ENCODE results near the gene SMS.

SMS gene

DNA sequence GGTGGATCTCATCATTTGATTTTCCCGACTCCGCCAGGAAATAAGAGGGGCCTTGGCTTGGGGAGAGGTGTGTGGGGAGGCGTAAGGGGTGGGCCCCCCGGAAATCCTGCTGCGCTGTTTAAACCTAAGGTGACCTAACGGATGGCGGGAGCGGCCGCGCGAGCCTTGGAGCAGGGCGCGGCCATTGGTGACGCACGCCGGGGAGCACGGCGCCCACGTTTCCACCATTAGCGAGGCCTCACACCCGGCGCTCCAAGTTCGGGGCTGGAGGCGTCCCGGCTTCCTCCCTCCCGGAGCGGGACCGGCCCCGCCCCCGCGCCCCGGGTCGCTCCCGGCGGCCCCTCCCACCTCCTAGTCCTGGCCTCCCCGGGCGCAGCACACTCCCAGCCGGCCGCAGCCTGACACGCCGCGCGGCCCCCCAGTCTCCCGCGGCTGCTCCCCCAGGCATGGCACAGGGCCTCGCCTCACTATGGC lies at the start of gene SMS:
Gene SMS (plus strand): TSS at position 354 of the 474 bp plus-strand sequence. CDS start 116 bp downstream, at position 470.
- H3K4me3 ChIP-seq (ENCODE audit: low read depth in 1 of 2, low read length in 2 of 2): peak within 1 kb of the TSS; percentile 44 to 59

DNA sequence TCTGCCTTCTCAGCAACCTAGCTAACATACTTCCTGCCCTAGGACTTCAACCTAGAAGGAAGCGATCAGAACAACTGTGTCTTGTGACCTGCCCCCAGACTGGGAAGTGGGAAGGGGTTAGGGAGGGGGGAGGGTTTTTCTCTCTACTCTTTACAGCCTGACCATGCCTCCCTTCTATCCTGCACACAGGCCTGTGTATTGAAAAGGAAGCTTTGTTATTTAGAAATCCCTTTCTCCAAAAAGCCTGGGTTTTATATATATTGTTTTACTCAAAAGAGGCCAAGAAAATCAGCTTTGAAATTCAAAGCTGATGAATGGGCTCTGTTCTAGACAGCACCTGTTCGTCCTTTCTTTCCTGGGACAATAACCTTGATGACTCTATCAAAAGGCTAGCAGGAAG lies 35.2 kb upstream of the SMS start:
- Histone ChIP-seq H3K27me3 (ENCODE audit: low read depth, low read length) (no peaks in the 10 kb centered on the region), H3K4me1 (ENCODE audit: control insufficient read depth in 1 of 2, insufficient read depth in 2 of 2, low read length in 2 of 2) (no peaks in the 10 kb centered on the region), H3K36me3 (ENCODE audit: control insufficient read depth in 1 of 2, insufficient read depth in 2 of 2, low read length in 2 of 2) (no peaks in the 10 kb centered on the region), H3K4me3 (ENCODE audit: low read depth in 1 of 2, low read length in 2 of 2) (no peak overlapping the region), H3K9me3 (ENCODE audit: control insufficient read depth in 1 of 2, low read length in 2 of 2) (no peaks in the 10 kb centered on the region), H3K27ac (ENCODE audit: low read length) (no peak overlapping the region)

More for the DNA sequence above, at the start of gene SMS:
- H3K27me3 ChIP-seq (ENCODE audit: low read depth, low read length): no peaks in the 10 kb centered on the region
- H3K4me1 ChIP-seq (ENCODE audit: control insufficient read depth in 1 of 2, insufficient read depth in 2 of 2, low read length in 2 of 2): peaks cover 3 to 5% of the 10 kb centered on the region in 2 donors
- H3K27ac ChIP-seq (ENCODE audit: low read length): peak within 1 kb of the TSS; percentile 79
- H3K36me3 ChIP-seq (ENCODE audit: control insufficient read depth in 1 of 2, insufficient read depth in 2 of 2, low read length in 2 of 2): no peaks in the 10 kb centered on the region
- H3K9me3 ChIP-seq (ENCODE audit: control insufficient read depth in 1 of 2, low read length in 2 of 2): no peaks in the 10 kb centered on the region

DNA sequence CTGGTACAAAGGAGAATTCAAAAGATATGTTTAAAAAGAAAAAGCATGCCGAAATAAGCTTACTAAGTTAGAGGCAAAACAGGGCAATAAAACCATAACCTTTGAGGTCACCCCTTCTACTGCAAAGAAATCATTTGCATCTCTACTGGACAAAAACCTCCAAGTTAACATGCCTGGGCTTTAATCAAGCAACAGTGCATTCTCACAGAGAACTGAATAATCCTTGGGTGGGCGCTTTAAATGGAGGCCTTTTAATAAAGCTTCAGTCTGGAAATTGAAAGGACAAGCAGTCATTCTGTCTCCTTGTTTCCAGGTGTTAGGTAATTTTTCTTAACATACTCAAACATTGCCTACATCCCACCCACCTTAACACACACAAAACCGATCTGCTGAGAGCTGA lies 34.6 kb upstream of the SMS start:
- Histone ChIP-seq H3K4me1 (ENCODE audit: control insufficient read depth in 1 of 2, insufficient read depth in 2 of 2, low read length in 2 of 2) (no peaks in the 10 kb centered on the region), H3K4me3 (ENCODE audit: low read depth in 1 of 2, low read length in 2 of 2) (no peak overlapping the region), H3K27me3 (ENCODE audit: low read depth, low read length) (no peaks in the 10 kb centered on the region), H3K9me3 (ENCODE audit: control insufficient read depth in 1 of 2, low read length in 2 of 2) (no peaks in the 10 kb centered on the region), H3K36me3 (ENCODE audit: control insufficient read depth in 1 of 2, insufficient read depth in 2 of 2, low read length in 2 of 2) (no peaks in the 10 kb centered on the region), H3K27ac (ENCODE audit: low read length) (no peak overlapping the region)

DNA sequence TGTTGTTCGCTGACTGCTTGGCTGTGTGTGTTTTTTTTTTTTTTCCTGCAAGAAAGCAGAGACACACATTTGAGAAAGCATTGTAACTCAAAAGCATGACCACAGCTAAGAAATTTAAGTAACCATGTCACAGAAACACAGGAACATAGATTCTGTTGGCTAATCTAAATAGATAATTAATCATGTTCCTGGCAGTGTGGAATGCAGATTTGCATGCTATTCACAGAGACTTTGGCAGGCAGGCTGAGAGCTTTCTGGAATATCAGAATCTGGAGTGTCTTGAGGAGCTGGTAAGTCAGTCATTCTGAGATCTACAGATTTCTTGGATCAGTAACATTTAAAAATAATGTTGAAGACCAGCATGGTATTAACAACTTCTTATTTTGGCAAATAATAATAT lies 33.2 kb upstream of the SMS start:
- Histone ChIP-seq H3K36me3 (ENCODE audit: control insufficient read depth in 1 of 2, insufficient read depth in 2 of 2, low read length in 2 of 2) (no peaks in the 10 kb centered on the region), H3K27me3 (ENCODE audit: low read depth, low read length) (no peaks in the 10 kb centered on the region), H3K27ac (ENCODE audit: low read length) (no peak overlapping the region), H3K4me1 (ENCODE audit: control insufficient read depth in 1 of 2, insufficient read depth in 2 of 2, low read length in 2 of 2) (no peaks in the 10 kb centered on the region), H3K4me3 (ENCODE audit: low read depth in 1 of 2, low read length in 2 of 2) (no peak overlapping the region), H3K9me3 (ENCODE audit: control insufficient read depth in 1 of 2, low read length in 2 of 2) (no peaks in the 10 kb centered on the region)

DNA sequence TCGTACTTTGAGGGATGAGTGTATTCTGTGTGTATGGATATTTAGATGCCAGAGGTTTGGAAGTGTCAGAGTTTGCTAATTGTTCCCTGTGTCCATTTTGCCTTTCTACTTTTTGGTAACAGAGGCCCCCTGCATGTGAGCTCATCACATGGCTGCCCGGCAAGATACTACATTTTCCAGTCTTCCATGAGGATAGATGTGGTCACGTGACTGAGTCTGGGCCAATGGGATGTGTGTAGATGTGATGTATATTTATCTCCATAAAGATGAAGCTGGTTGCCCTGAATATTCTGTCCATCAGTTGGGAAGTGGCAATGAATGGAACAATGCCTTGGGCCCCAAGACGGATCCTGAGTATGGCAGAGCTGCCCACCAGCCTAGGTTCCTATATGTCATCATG lies 29.0 kb upstream of the SMS start:
- no peaks in the 10 kb centered on the region for H3K36me3 ChIP-seq (ENCODE audit: control insufficient read depth in 1 of 2, insufficient read depth in 2 of 2, low read length in 2 of 2)
- no peak overlapping the region for H3K4me3 ChIP-seq (ENCODE audit: low read depth in 1 of 2, low read length in 2 of 2)
- H3K27ac ChIP-seq (ENCODE audit: low read length): no peak overlapping the region
- H3K9me3 ChIP-seq (ENCODE audit: control insufficient read depth in 1 of 2, low read length in 2 of 2): no peaks in the 10 kb centered on the region
- H3K4me1 ChIP-seq (ENCODE audit: control insufficient read depth in 1 of 2, insufficient read depth in 2 of 2, low read length in 2 of 2): no peaks in the 10 kb centered on the region
- no peaks in the 10 kb centered on the region for H3K27me3 ChIP-seq (ENCODE audit: low read depth, low read length)

DNA sequence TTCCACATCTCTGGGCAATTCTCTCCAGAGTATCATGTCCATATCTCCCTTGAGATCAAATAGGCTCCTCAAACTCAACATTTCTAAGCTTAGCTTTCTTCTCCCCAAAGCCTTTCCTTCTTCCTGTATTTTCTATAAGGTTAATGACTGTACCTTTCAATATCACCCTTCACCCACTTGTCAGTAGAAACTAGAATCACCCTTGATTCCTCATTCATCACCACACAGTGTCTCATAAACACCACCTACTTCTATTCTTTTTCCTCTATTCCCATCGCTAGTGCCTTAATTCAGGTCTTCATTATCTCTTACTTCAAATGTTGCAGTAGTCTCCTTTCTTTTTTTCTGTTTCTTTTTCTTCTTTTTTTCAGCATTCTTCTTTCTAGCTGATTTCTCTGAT lies 28.3 kb upstream of the SMS start:
- H3K9me3 ChIP-seq (ENCODE audit: control insufficient read depth in 1 of 2, low read length in 2 of 2): no peaks in the 10 kb centered on the region
- no peak overlapping the region for H3K27ac ChIP-seq (ENCODE audit: low read length)
- no peaks in the 10 kb centered on the region for H3K36me3 ChIP-seq (ENCODE audit: control insufficient read depth in 1 of 2, insufficient read depth in 2 of 2, low read length in 2 of 2)

DNA sequence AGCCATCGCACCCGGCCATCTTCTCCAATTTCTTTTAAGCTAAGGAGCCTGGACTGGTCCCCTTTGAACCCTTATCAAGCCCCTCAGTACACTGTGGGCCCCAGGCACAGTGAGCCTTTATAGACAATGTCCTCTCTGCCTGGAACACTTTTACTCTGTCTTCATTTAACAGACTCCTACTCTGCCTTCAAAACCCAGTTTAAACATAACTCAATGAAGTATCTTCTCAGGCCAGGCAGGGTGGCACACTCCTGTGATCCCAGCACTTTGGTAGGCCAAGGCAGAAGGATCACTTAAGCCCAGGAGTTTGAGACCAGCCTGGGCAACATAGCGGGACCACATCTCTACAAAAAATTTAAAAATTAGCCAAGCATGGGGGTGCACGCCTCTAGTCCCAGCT lies 27.5 kb upstream of the SMS start:
- Histone ChIP-seq H3K27me3 (ENCODE audit: low read depth, low read length) (no peaks in the 10 kb centered on the region), H3K27ac (ENCODE audit: low read length) (no peak overlapping the region), H3K4me3 (ENCODE audit: low read depth in 1 of 2, low read length in 2 of 2) (no peak overlapping the region), H3K9me3 (ENCODE audit: control insufficient read depth in 1 of 2, low read length in 2 of 2) (no peaks in the 10 kb centered on the region), H3K4me1 (ENCODE audit: control insufficient read depth in 1 of 2, insufficient read depth in 2 of 2, low read length in 2 of 2) (no peaks in the 10 kb centered on the region), H3K36me3 (ENCODE audit: control insufficient read depth in 1 of 2, insufficient read depth in 2 of 2, low read length in 2 of 2) (no peaks in the 10 kb centered on the region)

More for the DNA sequence above, 28.3 kb upstream of the SMS start:
- Histone ChIP-seq H3K4me1 (ENCODE audit: control insufficient read depth in 1 of 2, insufficient read depth in 2 of 2, low read length in 2 of 2) (no peaks in the 10 kb centered on the region), H3K27me3 (ENCODE audit: low read depth, low read length) (no peaks in the 10 kb centered on the region), H3K4me3 (ENCODE audit: low read depth in 1 of 2, low read length in 2 of 2) (no peak overlapping the region)

DNA sequence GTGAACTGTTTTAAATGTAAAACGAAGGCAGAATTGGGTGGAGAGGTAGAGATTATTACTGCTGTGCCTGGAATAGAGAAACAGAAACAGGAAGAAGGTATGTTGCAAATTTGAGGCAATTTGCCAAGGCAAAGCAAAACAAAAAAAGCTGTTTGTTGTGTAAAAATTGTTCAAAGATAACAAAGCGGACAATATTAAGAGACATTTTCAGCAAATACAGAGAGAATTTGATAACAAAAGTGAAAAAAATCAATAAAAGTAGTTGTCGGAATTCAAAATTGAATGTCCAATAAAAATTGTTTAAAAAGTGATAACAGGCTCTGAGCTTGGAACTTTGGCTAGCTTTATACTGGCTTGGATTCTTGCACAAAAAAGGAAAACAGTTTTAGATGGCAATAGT lies 14.4 kb upstream of the SMS start:
- Histone ChIP-seq H3K4me1 (ENCODE audit: control insufficient read depth in 1 of 2, insufficient read depth in 2 of 2, low read length in 2 of 2) (no peaks in the 10 kb centered on the region), H3K27ac (ENCODE audit: low read length) (no peak overlapping the region), H3K4me3 (ENCODE audit: low read depth in 1 of 2, low read length in 2 of 2) (no peak overlapping the region), H3K36me3 (ENCODE audit: control insufficient read depth in 1 of 2, insufficient read depth in 2 of 2, low read length in 2 of 2) (no peaks in the 10 kb centered on the region), H3K9me3 (ENCODE audit: control insufficient read depth in 1 of 2, low read length in 2 of 2) (no peaks in the 10 kb centered on the region), H3K27me3 (ENCODE audit: low read depth, low read length) (no peaks in the 10 kb centered on the region)

DNA sequence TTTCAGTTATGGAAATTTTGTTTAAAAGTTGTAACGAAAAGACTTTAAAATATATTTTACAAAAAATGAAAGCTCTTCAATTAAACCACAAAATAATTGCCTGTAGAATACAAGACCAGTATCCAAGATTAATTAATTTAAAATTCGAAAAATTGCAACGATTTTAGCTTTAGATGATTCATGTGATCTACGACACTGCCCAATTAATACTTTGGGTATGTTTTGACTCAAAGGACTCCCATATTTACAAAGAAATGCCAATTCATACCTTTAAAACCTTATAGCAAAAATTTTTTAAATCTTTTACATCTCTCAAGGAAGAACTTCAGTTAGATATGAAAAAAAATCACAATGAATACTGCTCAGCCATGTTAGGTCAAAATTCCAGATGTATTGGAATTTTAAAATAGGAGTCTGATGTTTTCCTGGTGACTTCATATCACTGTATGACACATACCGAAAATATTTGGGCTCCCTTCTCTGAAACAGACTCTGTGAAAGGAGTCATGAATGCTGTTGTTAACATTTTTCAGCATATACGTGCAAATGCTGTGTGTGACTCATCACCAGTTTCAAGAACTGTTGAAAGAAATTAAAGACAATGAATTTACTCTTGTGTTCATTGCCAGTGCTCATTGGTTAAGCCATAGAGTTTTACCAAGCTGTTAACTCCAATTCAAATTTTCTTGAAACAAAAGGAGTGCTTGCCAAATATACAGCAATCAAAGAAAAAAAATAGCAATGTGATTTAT lies 13.8 kb upstream of the SMS start:
- Histone ChIP-seq H3K27ac (ENCODE audit: low read length) (peak overlapping the region; percentile 39), H3K27me3 (ENCODE audit: low read depth, low read length) (no peaks in the 10 kb centered on the region), H3K36me3 (ENCODE audit: control insufficient read depth in 1 of 2, insufficient read depth in 2 of 2, low read length in 2 of 2) (no peaks in the 10 kb centered on the region), H3K4me1 (ENCODE audit: control insufficient read depth in 1 of 2, insufficient read depth in 2 of 2, low read length in 2 of 2) (no peaks in the 10 kb centered on the region), H3K9me3 (ENCODE audit: control insufficient read depth in 1 of 2, low read length in 2 of 2) (no peaks in the 10 kb centered on the region), H3K4me3 (ENCODE audit: low read depth in 1 of 2, low read length in 2 of 2) (peak overlapping the region in 1 of 2 donors; percentile 14)

DNA sequence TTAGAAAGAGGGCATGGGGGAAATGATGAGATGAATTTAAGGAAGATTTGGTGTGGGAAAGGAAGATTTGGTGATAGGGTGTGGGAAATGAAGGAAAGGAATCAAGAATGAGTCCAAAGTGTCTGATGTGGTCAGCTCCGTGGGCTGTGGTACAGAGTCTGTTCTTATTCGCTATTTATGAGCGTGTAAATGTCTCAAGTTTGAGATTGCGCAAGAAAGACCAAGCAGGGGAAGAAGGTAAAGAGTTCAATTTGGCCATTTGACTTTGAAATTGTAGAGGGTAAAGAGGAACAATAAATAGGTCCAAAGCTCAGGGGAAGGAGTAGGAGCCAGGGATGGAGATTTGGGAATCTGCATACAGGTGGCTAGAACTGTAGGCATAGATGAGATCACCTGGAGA lies 11.3 kb upstream of the SMS start:
- Histone ChIP-seq H3K4me3 (ENCODE audit: low read depth in 1 of 2, low read length in 2 of 2) (no peak overlapping the region), H3K36me3 (ENCODE audit: control insufficient read depth in 1 of 2, insufficient read depth in 2 of 2, low read length in 2 of 2) (no peaks in the 10 kb centered on the region), H3K27me3 (ENCODE audit: low read depth, low read length) (no peaks in the 10 kb centered on the region), H3K27ac (ENCODE audit: low read length) (no peak overlapping the region), H3K9me3 (ENCODE audit: control insufficient read depth in 1 of 2, low read length in 2 of 2) (no peaks in the 10 kb centered on the region), H3K4me1 (ENCODE audit: control insufficient read depth in 1 of 2, insufficient read depth in 2 of 2, low read length in 2 of 2) (no peaks in the 10 kb centered on the region)

DNA sequence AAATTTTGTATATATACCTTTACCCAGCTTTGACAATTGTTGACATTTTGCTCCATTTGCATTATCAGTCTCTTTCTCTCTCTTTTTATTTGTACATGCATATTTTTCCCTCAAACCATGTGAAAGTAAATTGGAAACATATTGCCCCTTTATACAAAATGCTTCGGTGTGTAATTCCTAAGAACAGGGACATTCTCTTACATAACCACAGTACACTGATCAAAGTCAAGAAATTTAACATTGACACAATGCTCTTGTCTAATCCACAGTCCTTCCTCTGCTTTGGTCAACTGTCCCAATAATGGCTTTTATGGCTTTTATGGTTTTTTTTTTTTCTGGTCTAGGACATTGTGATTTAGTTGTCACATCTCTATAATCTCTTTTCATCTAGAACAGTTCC lies 9.5 kb upstream of the SMS start:
- Histone ChIP-seq H3K4me1 (ENCODE audit: control insufficient read depth in 1 of 2, insufficient read depth in 2 of 2, low read length in 2 of 2) (no peaks in the 10 kb centered on the region), H3K27ac (ENCODE audit: low read length) (no peak overlapping the region), H3K9me3 (ENCODE audit: control insufficient read depth in 1 of 2, low read length in 2 of 2) (no peaks in the 10 kb centered on the region), H3K27me3 (ENCODE audit: low read depth, low read length) (no peaks in the 10 kb centered on the region), H3K4me3 (ENCODE audit: low read depth in 1 of 2, low read length in 2 of 2) (no peak overlapping the region), H3K36me3 (ENCODE audit: control insufficient read depth in 1 of 2, insufficient read depth in 2 of 2, low read length in 2 of 2) (no peaks in the 10 kb centered on the region)
